T-helper 2 cell treated with Interferon-gamma antibody and Interleukin-4, amounts not matched to agents 100 ng/mL and 5 ng/mL, for 36 hours (primary cell): ENCODE results near the gene PCDH15. TPM values are rescaled to one million over a fixed set of nuclear protein-coding genes. Genes with fewer than 3 reads are reported as not detected.

ENCODE experiments used
- intact Hi-C: fragments of 100-400 bp; cut with micrococcal nuclease; formaldehyde crosslinking; loops from one replicate; pipeline ENCODE4 v1.15.1; 2023
- total RNA-seq: library from RNA; stranded (reverse); gene quantifications from 2 replicates; pipeline ENCODE4 v1.2.3, GENCODE V29; 2022

Gene PCDH15
- total RNA-seq, result not detected in 2 replicates

DNA sequence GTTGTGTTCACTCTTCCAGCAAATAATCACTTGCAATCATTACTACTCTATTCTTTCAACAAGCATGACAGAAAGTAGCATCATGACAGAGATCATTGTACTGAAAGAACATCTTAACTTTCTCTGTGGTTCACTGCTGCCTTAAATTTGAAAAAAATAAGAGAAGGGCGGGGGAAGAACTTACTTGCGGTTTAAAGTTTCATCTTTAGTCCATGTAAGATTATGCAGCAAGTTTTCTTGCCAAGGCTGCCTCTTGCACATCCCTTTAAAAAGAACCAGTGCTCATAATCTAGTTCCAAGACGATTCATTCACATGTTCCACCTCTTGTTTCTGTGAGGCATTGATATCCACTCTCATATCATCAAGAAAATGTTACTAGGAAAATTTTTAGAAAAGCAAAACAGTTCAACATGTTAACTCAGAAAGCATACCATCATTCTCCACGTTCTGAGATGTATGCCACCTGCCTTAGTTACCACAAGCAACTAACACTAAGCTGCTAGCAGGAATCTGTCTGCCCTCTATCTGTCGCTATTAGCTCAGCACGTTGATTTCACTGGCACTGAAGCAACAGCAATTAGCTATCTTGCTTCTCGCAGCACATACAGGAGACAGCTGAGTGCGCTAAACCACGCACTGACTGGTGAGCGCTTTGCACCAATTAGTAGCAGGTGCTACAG is at the start of gene PCDH15:
Gene PCDH15 (minus strand): TSS at position 491 of the 681 bp plus-strand sequence. CDS start 136,969 bp downstream, outside the sequence.
- intact Hi-C loops, result no loop called here

DNA sequence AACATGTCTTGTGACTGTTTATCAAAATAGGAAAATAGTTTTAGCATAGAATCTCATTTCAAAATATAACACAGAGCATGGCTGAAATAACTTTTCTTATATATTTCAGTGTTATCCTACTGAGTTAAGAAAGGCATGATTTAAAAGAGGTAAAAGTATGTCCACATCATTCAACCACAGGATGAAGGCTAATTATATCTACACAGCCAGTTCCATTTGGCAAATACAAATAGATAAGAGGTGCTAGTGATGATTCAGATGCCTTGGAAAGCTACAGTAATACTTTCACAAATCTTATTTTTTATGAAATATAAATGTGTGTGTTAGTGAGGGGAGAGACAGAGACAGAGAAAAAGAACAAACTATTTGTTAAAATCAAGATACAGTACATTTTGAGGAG is 42.9 kb upstream of the PCDH15 start:
- intact Hi-C loops, result no loop called here

DNA sequence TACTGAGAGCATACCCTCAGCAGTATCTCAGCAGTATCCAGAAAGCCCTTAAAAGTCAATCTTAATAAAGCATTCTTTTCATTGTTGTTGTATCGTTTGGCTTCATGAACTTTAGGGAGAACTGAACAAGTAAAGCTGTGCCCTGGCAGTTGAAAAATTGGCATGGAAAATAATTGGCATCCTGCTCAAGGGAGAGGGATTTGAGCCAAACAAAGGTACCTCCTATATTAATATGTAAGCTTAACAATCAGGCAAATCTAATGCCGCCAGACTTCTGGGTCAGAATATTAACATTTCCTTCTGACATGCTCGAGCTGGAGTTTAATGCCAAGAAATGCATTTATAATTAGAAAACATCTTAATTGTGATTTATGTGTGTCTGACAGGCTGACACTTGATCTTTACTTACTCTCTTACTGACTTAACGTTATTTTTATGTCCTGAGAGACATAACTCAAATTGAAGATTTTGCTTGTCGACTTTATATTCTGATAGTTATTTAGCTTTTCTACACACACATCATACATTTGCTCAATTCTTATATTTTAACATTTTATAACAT is 42.1 kb upstream of the PCDH15 start:
- intact Hi-C loops, result no loop called here

DNA sequence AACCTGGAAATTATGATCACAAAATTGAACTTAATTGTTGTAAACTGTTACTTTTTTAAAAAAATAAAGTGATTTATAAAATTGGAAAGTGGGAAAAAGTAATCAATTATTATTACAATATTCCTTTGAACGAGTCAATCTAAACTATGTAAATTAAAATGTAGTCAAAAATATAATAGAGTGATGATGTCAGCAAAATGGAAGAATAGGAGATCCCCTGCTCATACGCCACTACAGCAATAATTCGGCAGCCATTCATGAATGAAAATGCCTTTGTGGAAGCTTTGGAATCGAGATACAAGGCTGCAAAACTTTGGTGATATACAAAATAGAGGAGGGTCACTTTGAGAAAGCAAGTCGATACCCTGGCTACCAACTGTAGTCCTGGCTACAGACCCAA is 36.4 kb upstream of the PCDH15 start:
- intact Hi-C loops, result no loop called here

DNA sequence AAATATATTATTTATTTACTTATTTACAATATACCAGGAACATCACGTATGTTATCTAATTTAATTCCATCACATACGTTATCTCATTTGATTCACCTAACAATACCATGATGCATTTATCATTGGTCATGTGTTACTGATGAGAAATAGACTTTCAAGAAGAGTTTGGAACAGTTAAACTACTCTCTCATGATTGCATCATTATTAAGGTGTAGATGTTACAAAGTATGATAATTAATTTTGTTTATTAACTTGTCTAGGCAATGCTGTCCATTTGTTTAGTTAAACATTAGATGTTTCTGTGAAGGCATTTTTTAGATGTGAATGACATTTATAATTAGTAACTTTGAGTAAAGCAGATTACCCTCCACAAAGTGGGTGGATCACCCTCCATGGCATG is 32.0 kb upstream of the PCDH15 start:
- intact Hi-C loops, result no loop called here

DNA sequence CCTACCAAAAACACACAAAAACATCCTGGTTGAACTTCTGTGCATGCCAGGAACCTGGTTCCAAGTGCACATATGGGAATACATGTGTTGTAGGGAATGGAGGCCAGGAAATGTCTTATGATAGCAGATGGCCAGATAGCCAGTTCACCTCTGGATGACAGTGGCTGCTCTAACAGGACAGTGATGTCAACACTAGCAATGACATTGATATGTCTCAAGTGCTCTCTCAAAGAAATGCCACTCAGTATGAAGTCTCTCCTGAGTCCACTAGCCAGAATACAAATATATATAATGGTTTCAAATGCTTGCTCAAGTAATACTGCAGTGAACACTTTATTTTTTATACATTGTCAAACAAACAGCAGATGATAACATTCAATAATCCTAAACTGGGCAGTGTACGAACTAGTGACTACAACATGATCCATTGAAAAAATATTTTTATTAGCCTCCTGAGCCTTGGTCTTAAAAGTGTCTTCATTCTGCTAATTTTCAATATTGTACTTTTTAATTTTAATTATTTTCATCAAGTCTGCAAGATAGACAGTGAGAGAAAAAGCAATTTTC is 26.0 kb upstream of the PCDH15 start:
- intact Hi-C loops, result no loop called here

DNA sequence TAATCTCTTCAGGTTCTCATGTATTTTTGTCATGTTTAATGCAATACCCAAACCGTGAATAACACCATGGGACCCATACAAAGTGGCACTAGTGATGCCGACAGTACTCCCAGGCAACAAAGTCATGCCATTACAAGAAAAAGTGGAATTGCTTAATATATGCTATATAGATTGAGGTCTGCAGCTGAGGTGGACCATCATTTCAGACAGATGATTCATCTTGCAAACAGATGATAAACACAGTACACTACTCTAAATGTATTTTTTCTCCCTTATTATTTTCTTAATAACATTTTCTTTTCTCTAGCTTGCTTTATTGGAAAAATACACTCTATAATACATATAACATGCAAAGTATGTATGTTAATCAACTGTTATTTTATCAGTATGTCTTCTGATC is 14.6 kb upstream of the PCDH15 start:
- intact Hi-C loops, result no loop called here

DNA sequence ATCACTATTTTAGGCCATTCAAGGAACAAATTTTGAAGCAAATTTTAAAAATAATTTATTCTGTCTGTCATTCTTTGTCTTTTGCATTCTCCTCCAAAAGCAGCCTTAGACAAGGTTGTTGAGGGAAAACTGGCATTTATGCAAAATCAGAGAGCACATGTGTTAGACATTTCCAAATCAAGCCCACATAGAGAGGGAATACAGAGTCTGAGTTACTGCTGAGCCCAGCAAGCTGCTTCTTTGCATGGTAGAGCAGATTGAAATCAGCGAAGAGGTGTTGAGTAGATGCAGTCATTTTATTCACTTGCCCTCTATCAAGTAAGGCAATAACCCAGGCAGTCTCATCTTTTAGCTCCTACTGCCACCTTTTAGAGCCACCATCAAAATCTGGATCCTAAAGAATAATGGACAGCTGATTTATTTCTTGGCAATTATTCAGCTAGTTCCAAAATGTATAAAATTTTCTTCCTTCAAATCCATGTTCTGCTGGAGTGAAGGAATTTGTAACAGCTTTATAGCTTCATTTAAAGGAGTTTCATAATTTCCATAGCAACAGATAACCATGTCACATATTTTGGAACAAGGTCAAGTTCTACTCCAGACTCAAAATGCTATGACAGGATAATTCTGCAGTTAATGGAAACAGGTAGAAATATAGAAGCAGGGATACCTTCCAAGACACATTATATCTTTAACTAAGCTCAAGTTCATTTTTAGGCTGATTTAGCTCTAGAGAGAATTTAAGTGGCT is 7.3 kb upstream of the PCDH15 start:
- intact Hi-C loops, result no loop called here

DNA sequence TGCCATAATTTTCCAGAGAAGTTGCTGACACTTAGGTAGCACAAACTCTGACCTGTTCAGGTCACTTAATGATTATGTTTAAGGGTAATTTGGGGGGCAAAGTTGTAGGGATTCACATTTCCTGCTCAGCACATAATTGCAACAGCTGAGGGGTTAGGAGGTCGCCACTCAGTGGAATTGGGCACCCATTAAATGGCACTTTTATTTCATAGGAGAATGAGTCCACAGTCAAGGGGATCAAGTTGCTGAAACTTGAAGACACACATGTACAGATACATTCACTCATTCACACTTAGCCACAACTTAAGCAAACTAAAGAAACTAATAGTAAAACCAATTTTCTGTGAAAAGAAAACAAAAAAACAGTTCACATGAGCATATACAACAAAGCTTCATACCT is 1.5 kb downstream of the PCDH15 start:
- intact Hi-C loops, result no loop called here

DNA sequence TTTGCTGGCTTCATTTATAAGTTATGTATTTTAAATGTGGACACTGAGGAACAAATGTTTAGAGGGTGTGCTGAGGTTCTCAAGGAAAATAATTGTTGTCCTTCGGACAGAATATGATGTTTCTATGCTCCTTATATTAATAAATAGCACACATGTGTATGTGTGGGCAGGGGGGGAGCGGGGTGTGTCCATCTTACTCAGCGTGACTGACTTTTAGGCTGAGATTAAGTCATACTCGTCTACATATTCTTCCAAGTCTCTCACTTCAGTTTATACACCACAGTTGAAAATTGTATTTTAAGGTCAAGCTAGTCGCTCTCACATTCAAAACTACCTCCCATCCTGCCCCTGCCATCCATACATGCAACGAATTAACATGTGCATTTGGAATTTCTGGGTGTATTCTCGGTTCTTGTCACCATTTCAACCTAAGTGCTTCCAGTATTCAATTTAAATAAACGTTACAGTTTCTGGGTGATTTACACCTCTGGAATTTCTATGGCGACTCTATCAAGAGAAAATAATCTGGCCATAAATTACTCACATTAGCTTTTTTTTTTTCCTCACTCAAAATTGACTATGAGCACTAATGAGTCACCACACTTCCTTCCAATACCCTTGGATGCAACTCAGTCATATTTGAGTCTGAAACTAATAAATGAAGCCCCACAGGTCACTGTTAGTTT is 3.3 kb downstream of the PCDH15 start:
- intact Hi-C loops, result no loop called here

DNA sequence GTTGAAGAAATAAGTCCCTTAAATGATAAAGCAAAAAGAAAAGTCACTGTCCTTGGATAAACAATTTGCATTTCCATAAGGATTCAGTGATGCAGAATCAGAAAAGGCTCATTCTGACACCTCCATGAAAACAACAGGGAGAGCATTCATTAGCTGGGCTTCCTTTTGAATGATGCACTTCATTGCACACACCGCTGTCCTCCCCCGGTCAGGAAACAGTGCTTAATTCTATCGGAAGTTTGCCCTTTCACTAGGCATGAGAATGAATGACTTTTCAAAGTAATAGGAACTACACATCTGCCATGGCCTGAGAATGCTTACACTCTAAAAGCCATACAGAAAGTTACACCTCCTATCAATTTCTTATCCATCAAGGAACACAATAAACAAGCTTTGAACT is 4.2 kb downstream of the PCDH15 start:
- intact Hi-C loops, result no loop called here

DNA sequence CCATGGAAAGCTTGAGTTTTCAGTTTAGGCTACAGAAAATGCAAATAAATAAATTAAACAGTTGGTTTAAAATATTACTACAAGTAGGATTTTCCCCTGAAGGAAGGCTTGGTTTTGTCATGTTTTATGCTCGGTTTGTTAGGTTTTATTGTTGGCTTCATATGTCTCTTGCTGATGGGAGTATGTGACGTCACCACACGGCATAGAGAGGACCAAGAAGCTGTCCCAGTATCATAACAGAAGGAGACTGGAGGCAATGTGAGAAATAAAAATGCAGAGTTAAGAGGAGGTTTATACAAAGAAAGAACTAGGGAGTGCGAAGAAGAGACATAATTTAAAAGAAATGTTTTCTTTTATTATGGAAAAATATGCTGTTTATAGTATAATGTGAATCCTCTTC is 24.4 kb downstream of the PCDH15 start:
- intact Hi-C loops, result no loop called here

DNA sequence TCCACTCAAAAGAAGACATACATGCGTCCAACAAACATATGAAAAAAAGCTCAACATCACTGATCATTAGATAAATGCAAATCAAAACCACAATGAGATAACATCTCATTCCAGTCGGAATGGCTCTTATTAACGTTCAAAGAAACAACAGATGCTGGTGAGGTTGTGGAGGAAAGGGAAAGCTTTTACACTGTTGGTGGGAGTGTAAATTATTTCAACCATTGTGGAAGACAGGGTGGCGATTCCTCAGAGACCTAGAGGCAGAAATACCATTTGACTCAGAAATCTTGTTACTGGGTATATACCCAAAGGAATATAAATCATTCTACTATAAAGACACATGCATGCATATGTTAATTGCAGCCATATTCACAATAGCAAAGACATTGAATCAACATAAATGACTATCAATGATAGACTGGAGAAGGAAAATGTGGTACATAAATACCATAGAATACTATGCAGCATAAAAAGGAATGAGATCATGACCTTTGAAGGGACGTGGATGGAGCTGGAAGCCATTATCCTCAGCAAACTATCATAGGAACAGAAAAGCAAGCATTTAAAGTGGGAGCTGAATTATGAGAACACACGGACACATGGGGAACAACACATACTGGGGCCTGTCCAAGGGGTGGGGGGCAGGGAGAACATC is 28.4 kb downstream of the PCDH15 start:
- intact Hi-C loops, result no loop called here

DNA sequence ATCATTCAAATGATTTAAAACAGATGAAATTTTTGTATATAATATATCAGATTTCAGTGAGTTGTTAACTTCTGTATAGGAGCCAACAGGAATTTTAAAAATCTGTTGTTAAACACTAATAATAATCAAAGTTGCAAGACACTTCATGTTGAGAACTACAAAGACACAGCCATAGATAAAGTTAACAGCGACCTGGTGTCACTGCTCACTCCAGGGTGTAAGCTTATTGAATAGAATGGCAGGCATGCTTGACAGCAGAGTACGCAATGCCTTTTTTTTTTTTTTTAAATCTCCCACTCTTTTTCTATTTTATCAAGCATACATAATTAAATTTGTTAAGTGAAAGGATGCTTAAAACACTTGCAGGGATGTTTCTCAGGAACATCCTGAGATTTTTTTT is 32.0 kb downstream of the PCDH15 start:
- intact Hi-C loops, result no loop called here

DNA sequence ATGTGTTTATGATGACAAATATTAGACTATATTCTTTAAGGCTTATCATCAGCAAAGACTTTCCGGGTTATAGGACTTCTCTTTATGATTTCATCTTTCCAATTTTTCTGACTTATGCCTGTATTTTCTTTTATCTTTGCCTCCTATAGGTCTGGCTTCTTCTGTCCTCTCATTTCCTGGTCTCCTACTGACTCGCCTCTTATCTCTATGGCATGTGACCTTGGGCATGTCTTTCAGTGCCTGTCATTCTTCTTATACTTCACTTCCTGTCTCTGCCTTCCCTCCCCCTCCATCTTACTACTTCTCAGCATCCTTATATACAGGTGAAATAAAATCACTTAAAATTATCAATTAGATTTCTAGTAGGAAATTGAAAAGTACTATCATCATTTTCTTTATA is 42.2 kb downstream of the PCDH15 start:
- intact Hi-C loops, result no loop called here

DNA sequence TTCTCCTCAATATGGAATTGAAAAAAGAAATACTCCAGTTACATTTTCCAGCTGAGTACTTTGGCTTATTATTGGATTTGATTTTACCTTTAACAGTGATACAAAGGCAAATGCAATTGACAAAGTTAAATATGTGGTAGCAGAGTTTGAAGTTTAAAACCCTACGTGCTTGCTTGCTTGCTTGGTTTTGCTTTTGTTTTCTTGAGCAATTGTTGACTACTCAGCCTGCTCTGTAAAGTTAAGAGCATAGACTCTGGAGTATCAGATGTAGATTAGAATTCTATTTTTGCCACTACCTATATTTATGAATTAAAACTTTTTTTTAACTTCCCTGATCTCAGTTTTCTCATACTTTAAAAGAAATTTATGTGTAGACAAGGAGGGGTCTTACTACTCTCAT is 51.4 kb downstream of the PCDH15 start:
- intact Hi-C loops, result no loop called here

DNA sequence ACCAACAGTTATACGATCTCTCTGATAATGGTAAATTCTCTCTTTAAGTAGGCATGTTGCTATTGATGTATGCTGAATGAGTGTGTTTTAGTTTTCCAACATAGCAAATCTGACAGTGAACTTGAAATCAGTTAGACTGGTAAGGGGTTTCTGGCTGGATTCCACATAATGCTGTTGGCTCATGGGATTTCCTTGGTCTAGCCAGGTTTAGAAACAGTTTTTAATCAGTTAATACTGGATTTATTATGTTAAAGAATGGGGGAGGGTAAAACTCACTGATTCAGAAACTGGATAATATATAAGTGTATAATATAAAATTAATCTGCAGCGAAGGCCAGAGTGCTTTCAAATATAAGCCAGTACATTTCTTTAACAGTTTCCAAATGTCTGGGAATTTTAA is 55.6 kb downstream of the PCDH15 start:
- intact Hi-C loops, result no loop called here

DNA sequence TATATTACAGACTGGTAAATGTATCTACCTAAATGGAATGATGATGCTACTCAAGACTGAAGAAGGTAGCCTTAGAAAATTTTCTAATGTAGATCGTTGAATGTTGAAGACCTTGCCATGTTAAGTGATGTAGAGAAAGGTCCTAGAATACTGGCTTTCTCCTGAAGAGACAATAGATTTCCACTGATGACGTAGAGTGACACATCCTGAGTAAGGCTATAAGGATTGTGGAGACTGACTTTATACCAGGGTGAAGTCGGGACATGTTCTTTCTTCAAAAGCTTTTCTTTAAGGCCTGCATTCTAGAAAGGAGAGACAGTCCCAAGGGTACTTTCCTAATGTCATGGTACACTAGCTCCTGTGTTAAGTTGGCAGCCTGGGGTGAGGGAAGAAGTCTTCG is 58.6 kb downstream of the PCDH15 start:
- intact Hi-C loops, result no loop called here

DNA sequence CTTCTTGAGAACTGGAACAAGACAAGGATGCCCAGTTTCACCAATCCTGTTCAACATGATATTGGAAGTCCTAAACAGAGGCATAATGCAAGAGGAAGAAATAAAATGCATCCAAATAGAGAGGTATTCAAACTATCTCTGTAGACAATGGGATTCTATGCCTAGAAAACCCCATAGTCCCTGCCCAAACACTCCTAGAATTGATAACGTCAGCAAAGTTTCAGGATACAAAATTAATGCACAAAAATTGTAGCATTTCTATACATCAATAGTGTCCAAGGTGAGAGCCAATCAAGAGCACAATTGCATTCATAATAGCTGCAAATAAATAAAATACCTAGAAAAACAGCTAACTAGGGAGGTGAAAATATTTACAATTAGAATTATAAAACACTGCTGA is 72.5 kb downstream of the PCDH15 start:
- intact Hi-C loops, result no loop called here

DNA sequence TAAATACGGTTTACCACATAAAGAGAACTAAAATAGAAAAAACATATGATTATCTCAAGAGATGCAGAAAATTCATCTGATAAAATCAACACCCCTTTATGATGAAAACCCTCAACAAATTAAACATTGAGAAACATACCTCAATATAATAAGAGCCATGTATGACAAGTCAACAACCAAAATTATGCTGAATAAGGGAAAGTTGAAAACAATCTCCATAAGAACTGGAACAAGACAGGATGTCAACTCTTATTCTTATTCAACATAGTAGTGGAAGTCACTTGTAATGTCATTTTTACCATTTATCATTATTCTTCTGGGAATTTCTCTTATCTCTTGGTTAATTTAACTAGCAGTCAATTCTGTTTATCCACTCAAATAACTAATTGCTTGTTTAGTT is 79.0 kb downstream of the PCDH15 start:
- intact Hi-C loops, result no loop called here

DNA sequence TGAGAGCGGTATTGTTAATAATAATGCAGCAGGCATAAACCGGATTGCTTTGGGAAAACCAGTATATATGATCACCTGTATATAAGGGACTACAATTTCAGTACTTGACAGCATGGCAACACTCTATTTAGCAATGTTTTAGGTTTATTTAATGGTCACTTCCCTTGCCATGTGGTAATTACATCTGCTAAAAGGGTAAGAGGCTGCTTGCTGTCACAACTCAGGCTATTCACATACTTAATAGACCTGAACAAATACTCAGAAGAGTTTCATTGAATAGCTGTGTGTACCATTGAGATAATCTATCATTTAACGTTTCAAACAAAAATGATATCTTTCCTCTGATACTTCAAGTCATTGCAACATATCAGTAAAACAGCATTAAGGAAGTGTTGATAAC is 90.1 kb downstream of the PCDH15 start:
- intact Hi-C loops, result no loop called here
